HepG2 (cell line): Measurements from ENCODE around the gene FOXE3. TPM values are rescaled to one million over a fixed set of nuclear protein-coding genes. Genes with fewer than 3 reads are reported as not detected.
A peak's percentile ranks its signal among the peaks of the same experiment; 100 is the strongest.

ENCODE experiments used
- ATAC-seq: fragments of 200-7000 bp; cut with Tn5 transposase; 3 replicates; pipeline ENCODE4 v1.9.1; 2020; ENCODE audit warnings: mild to moderate bottlenecking, moderate library complexity
- BruUV-seq: library from RNA; stranded (reverse); fragments of 400-500 nt; replicated peaks from 2 replicates; lab custom pipeline; 2021; lab: Mats Ljungman, UMichigan
- CTCF ChIA-PET: fragments of 300-600 bp; formaldehyde crosslinking; extraction: SDS; loops from one replicate; lab custom pipeline; 2021; ENCODE audit warnings: low total read pairs, inconsistent platforms, low intra/inter-chr PET ratio; lab: Yijun Ruan, JAX
- POLR2A ChIA-PET: fragments of 350-600 bp; sonication (Branson Sonifier 250); formaldehyde crosslinking; loops from one replicate; lab custom pipeline; 2020; ENCODE audit warnings: antibody characterized with exemption, inconsistent platforms; lab: Yijun Ruan, JAX
- DNase-seq: peaks from one replicate; pipeline ENCODE4 v3.0.0-alpha.2; 2015; ENCODE audit warnings: low spot score
- FAIRE-seq: peaks from 3 replicates; lab custom pipeline; 2011; peaks lifted over from hg19 to GRCh38; lab: Jason Lieb, UNC
- H2AFZ ChIP-seq: one replicate; pipeline ENCODE4 v1.6.1; 2011; ENCODE audit warnings: low read length, inconsistent platforms
- H3K27ac ChIP-seq: fragments of 300-600 bp; 3 replicates; pipeline ENCODE4 v1.8.0; 2011; ENCODE audit warnings: mixed run types, mild to moderate bottlenecking, mixed read lengths, low read length, inconsistent platforms; ENCODE audit not compliant: insufficient read depth; ENCODE audit errors: extremely low read length
- H3K27me3 ChIP-seq, 2 experiments: fragments of 200-600 bp in 1 of 2; 2 replicates in 1 of 2; 3 replicates in 1 of 2; pipeline versions ENCODE4 v1.6.0 to v1.8.0; 2011; ENCODE audit warnings: low read length in 2 of 2, mild to moderate bottlenecking in 2 of 2, moderate library complexity in 2 of 2, inconsistent platforms in 1 of 2; ENCODE audit not compliant: insufficient read depth in 2 of 2, control insufficient read depth in 1 of 2
- H3K36me3 ChIP-seq, 2 experiments: fragments of 200-600 bp in 1 of 2; replicated peaks in 1 of 2; 2 replicates in 1 of 2; 3 replicates in 1 of 2; pipeline versions ENCODE4 v1.5.1 to v1.8.0; 2011; ENCODE audit warnings: low read length in 2 of 2, inconsistent platforms in 1 of 2; ENCODE audit not compliant: insufficient read depth in 2 of 2, control insufficient read depth in 1 of 2
- H3K4me1 ChIP-seq: 2 replicates; pipeline ENCODE4 v1.5.1; 2012; ENCODE audit warnings: low read length, inconsistent platforms; ENCODE audit not compliant: insufficient read depth
- H3K4me2 ChIP-seq: 2 replicates; pipeline ENCODE4 v1.6.0; 2011; ENCODE audit warnings: low read depth, low read length, inconsistent platforms
- H3K4me3 ChIP-seq, 3 experiments: fragments of 200-600 bp in 1 of 3; sonication (generic), shearing (Covaris generic) in 1 of 3; replicated peaks in 1 of 3; 2 replicates each; pipeline ENCODE4 v1.5.1; 2011 to 2016; ENCODE audit warnings: low read length in 3 of 3, inconsistent platforms in 2 of 3, low read depth in 2 of 3, mild to moderate bottlenecking in 2 of 3, control low read depth in 1 of 3, mixed read lengths in 1 of 3; ENCODE audit not compliant: insufficient read depth in 1 of 3
- H3K79me2 ChIP-seq: one replicate; pipeline ENCODE4 v1.6.1; 2011; ENCODE audit warnings: low read length, inconsistent platforms; ENCODE audit not compliant: insufficient read depth
- H3K9ac ChIP-seq: 2 replicates; pipeline ENCODE4 v1.6.0; 2011; ENCODE audit warnings: mild to moderate bottlenecking, low read depth, low read length, inconsistent platforms; ENCODE audit not compliant: insufficient read depth
- H3K9me3 ChIP-seq: 2 replicates; pipeline ENCODE4 v1.5.1; 2012; ENCODE audit warnings: mild to moderate bottlenecking, low read length
- H4K20me1 ChIP-seq: 2 replicates; pipeline ENCODE4 v1.6.0; 2011; ENCODE audit warnings: inconsistent platforms, mild to moderate bottlenecking, low read length, moderate library complexity; ENCODE audit not compliant: insufficient read depth
- CBX5 ChIP-seq: sonication (generic); formaldehyde crosslinking; IDR thresholded peaks from 2 replicates; pipeline ENCODE4 v1.4.0; 2020; ENCODE audit warnings: missing genetic modification reagents, borderline replicate concordance
- HOMEZ ChIP-seq: IDR thresholded peaks from 2 replicates; pipeline ENCODE4 v1.6.1; 2016; ENCODE audit warnings: low read depth
- POLR2A ChIP-seq, 2 experiments: IDR thresholded peaks; 2 replicates each; pipeline ENCODE4 v1.6.1; 2011; ENCODE audit warnings: low read depth in 2 of 2, low read length in 2 of 2, mild to moderate bottlenecking in 1 of 2, moderate library complexity in 1 of 2; ENCODE audit not compliant: insufficient read depth in 1 of 2
- POLR2G ChIP-seq: fragments of 200-400 bp; formaldehyde crosslinking; IDR thresholded peaks from 2 replicates; pipeline ENCODE4 v1.6.1; 2018; ENCODE audit warnings: mild to moderate bottlenecking, low read depth, low read length, moderate library complexity
- ZNF138 ChIP-seq: sonication (generic); formaldehyde crosslinking; IDR thresholded peaks from 2 replicates; pipeline ENCODE4 v1.5.0; 2020; ENCODE audit warnings: mild to moderate bottlenecking, low read depth, missing genetic modification reagents
- ZNF709 ChIP-seq: sonication (generic); formaldehyde crosslinking; IDR thresholded peaks from 2 replicates; pipeline ENCODE4 v1.5.0; 2020; ENCODE audit warnings: mild to moderate bottlenecking, missing genetic modification reagents
- WGBS: methylation state at CpG from one replicate; pipeline ENCODE4 v1.1.6; 2017; ENCODE audit warnings: low lambda C conversion rate; 5-methylcytosine and 5-hydroxymethylcytosine counted together
- in situ Hi-C: cut with HindIII; loops from 2 replicates; pipeline ENCODE4 v1.10.0; 2017; ENCODE audit warnings: low pct_unique_long_range_greater_than_20kb; ENCODE audit not compliant: extremely low pct_ligation_motif_present
- intact Hi-C: fragments of 100-400 bp; cut with micrococcal nuclease; formaldehyde crosslinking; loops from one replicate; pipeline ENCODE4 v1.10.0; 2022; ENCODE audit not compliant: unreplicated experiment
- polyA plus RNA-seq, 8 experiments: library from polyadenylated mRNA; depleted of rRNA in 3 of 8; stranded (reverse) in 7 of 8; unstranded in 1 of 8; fragments of >200 nt; fragmentation: Illumina TruSeq in 4 of 8; extraction: Trizol in 4 of 8; gene quantifications; 2 replicates each; pipeline versions ENCODE4 v1.2.1 to v1.2.3, GENCODE V29; 2011 to 2016; ENCODE audit warnings: low read depth in 4 of 8, missing spikeins in 1 of 8, mixed read lengths in 1 of 8; ENCODE audit not compliant: insufficient read depth in 1 of 8
- total RNA-seq, 5 experiments: library from RNA; depleted of rRNA; stranded (reverse); fragments of >200 nt; fragmentation: Illumina TruSeq; extraction: Trizol; gene quantifications; 2 replicates each; pipeline ENCODE4 v1.2.3, GENCODE V29; 2016; ENCODE audit warnings: low read depth in 1 of 5

Gene FOXE3
- total and polyA plus RNA-seq, 2 of the 13 experiments (the other 11 are each of a cell fraction or from before 2014, with no cell fraction given) = not detected

- ATAC-seq = peak; percentile 4; the same call in 2 of the 3 replicates
Observed at GRCh38 chr1:47388030-47388890, 27.8 kb upstream of the FOXE3 start.

More at GRCh38 chr1:47388030-47388890, 27.8 kb upstream of the FOXE3 start:
- no peaks in the 10 kb centered on the region for H3K79me2 ChIP-seq
- no peak overlapping the region for H3K4me2 ChIP-seq
- H4K20me1 ChIP-seq = no peaks in the 10 kb centered on the region
- no peak overlapping the region for H3K4me3 ChIP-seq
- no peak overlapping the region for H3K9ac ChIP-seq
- H3K27me3 ChIP-seq = no peaks in the 10 kb centered on the region
- intact Hi-C loops = loop anchor here (1.0 to 5.0 kb wide), 2 partner anchors 36 to 339 kb away; no protein-coding TSS in a partner anchor
- no peaks in the 10 kb centered on the region for H3K9me3 ChIP-seq
- WGBS = 85% methylated on average over 6 of the region's 10 CpGs
- H2AFZ ChIP-seq = no peak overlapping the region
- H3K4me1 ChIP-seq = peaks cover 60% of the 10 kb centered on the region
- in situ Hi-C loops = loop anchor here (5.0 kb wide), 1 partner anchor 34 kb away; no protein-coding TSS in a partner anchor
- TF ChIP-seq POLR2A (IDR thresholded peaks at IDR 0.05; ENCODE audit: insufficient read depth in 1 of 2, low read depth in 2 of 2, low read length in 2 of 2) = 0 out of 4 replicates have a peak, but pooled peaks of 1 of the 2 experiments have one; percentile 18
- no peak for TF ChIP-seq ZNF709 (CRISPR knock-in tag)
- no peak for TF ChIP-seq HOMEZ (CRISPR knock-in tag)
- 0 out of 2 replicates have a peak, but pooled peaks have one; percentile 31 for TF ChIP-seq POLR2G
- no peak for TF ChIP-seq ZNF138 (CRISPR knock-in tag)
- 0 out of 2 replicates have a peak, but pooled peaks have one; percentile 30 for TF ChIP-seq CBX5
- no peaks in the 10 kb centered on the region for H3K36me3 ChIP-seq
- ChIA-PET CTCF (interaction anchor here (1.2 to 1.5 kb wide), 3 partner anchors 36 to 337 kb away, joined by 5 to 13 read pairs (median 6); no protein-coding TSS in a partner anchor), POLR2A (interaction anchor here (1.0 to 1.9 kb wide), 2 partner anchors 49 to 54 kb away, joined by 5 to 7 read pairs; partner anchors contain the start of genes CMPK1 and FOXD2)
- BruUV-seq = TSS peak; percentile 18
- H3K27ac ChIP-seq = no peak overlapping the region
- DNase-seq = no peak
- FAIRE-seq = peak; percentile 86
